ENCODE data around the gene TBX6. TPM values are rescaled to one million over a fixed set of nuclear protein-coding genes. Genes with fewer than 3 reads are reported as not detected.
"Not testable (repeated sequence)": the region's sequence is repeated elsewhere in the genome, so short reads cannot be mapped to it uniquely, and the experiment has no call there.

The TBX6 gene, protein sequence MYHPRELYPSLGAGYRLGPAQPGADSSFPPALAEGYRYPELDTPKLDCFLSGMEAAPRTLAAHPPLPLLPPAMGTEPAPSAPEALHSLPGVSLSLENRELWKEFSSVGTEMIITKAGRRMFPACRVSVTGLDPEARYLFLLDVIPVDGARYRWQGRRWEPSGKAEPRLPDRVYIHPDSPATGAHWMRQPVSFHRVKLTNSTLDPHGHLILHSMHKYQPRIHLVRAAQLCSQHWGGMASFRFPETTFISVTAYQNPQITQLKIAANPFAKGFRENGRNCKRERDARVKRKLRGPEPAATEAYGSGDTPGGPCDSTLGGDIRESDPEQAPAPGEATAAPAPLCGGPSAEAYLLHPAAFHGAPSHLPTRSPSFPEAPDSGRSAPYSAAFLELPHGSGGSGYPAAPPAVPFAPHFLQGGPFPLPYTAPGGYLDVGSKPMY
- total RNA-seq: 1 to 10 TPM; 2.7 to 3.0 TPM

DNA sequence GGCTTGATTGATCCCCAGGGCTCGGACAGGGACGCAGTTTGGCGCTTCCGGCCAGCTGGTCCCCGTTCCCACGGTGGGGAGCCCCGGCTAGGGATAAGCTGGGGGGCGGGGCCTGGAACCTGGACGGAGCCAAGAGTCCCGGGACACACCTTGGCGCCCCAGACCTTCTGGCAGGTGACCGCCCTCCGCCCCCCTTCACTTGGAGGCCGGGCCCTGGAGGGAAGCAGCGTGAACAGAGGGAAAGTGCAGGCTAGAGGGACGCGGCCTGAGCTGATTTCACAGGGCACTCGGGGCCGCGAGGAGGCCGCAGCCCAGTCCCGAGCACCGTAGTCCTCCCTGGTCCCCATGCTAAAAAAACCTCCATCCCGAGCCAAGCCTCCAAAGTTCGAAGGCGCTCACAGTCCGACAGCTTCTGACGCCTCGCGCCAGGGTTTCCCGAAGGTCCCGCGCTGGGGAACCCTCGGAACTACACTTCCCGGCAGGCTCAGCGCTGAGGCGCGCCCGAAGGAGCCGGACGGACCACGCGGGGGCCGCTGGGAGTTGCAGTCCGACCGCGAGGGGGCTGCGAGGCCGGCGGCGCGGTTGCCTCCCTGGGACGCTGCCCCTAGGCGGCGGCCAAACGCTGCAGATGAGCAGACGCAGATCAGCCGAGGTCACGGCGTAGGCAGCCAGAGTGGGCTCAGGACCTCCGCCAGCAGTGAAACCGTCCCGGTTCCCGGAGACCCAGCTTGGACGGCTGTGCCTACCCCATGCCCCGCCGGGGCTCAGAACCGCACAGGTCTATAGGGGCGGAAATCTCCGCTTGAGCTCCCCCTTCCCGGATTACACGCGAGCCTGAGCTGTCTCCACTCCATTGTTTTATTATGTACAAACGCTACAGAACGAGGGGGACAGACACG, at the start of gene TBX6:
TBX6 (minus strand) TSS at position 451 of the 899 bp plus-strand sequence. CDS start 731 bp downstream, outside the sequence.
- H3K27ac Mint-ChIP-seq: peak within 1 kb of the TSS; percentile 92
- intact Hi-C loops (cut with DNase I, micrococcal nuclease): loop anchor here (1.0 to 10.0 kb wide), 12 partner anchors 16 to 1267 kb away; partner anchors contain the start of genes PPP4C (in 2 of the 2), ALDOA (in 1 of the 2), ASPHD1 (in 1 of the 2) and ATXN2L (in 1 of the 2)
- H3K4me1 Mint-ChIP-seq: peaks cover 51% of the 10 kb centered on the region
- DNase-seq (peak; percentile 97), ATAC-seq (peak; percentile 83)
- peak within 1 kb of the TSS; percentile 84 for H3K4me3 Mint-ChIP-seq
- ChIA-PET POLR2A (interaction anchor here (0.6 to 2.3 kb wide), 8 partner anchors 15 to 474 kb away, joined by 3 to 10 read pairs (median 4); partner anchors contain the start of genes ALDOA, CORO1A, PPP4C and TBC1D10B), CTCF (interaction anchor here (0.5 to 3.8 kb wide), 37 partner anchors 10 to 606 kb away, joined by 3 to 31 read pairs (median 4); partner anchors contain the start of genes ALDOA, CD2BP2, CORO1A and GDPD3)
- no peaks in the 10 kb centered on the region for H3K27me3 Mint-ChIP-seq
- H3K36me3 Mint-ChIP-seq (ENCODE audit: low read depth): peaks cover 14% of the 10 kb centered on the region
- peaks cover under 1% of the 10 kb centered on the region for H3K9me3 Mint-ChIP-seq (ENCODE audit: low read depth)

DNA sequence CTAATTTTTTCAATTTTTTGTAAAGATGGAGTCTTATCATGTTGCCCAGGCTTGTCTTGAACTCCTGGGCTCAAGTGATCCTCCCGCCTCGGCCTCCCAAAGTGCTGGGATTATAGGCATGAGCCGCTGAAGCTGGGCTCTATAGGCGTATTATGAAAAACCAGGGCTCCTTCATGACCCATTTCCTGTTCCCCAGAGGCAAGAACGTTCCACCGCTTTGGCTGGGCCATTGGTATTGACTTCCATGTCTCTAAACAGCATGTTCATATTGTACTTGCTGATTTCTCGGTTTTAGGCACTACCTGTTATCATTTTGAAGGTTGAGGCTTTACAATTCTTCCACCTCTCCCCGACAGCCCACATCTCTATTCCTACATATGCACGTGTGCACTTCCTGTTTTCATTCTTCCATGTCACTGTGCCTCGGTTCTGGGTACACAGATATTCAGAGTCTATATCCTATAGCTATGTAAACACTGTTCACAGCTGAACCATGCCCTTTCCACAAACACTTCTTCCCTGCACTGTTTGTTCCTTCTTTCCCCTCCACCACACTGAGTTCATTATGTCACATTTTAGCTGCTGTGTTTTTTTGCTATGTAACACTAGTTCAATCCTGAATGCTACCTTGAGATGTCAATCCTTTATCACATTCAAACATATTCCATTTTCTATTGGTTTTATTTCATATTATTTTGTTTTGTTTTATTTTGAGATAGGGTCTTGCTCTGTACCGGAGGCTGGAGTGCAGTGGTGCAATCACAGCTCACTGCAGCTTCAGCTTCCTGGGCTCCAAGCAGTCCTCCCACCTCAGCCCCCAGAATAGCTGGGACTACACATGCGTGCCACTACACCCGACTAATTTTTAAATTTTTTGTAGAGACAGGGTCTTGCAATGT, 48.1 kb upstream of the TBX6 start:
- Mint-ChIP-seq H3K9me3 (ENCODE audit: low read depth) (no peaks in the 10 kb centered on the region), H3K36me3 (ENCODE audit: low read depth) (no peaks in the 10 kb centered on the region), H3K27ac (peak overlapping the region; percentile 57), H3K27me3 (no peaks in the 10 kb centered on the region), H3K4me3 (no peak overlapping the region), H3K4me1 (peaks cover 20% of the 10 kb centered on the region)
- intact Hi-C loops (cut with DNase I, micrococcal nuclease): no loop called here
- ATAC-seq: peak; percentile 20
- CTCF ChIA-PET: interaction anchor here (0.6 to 1.4 kb wide), 8 partner anchors 12 to 519 kb away, joined by 3 to 5 read pairs (median 4); no protein-coding TSS in a partner anchor
- peak; percentile 22 for DNase-seq
- POLR2A ChIA-PET: interaction anchor here (0.6 kb wide), 2 partner anchors 13 to 47 kb away, joined by 3 read pairs; no protein-coding TSS in a partner anchor

DNA sequence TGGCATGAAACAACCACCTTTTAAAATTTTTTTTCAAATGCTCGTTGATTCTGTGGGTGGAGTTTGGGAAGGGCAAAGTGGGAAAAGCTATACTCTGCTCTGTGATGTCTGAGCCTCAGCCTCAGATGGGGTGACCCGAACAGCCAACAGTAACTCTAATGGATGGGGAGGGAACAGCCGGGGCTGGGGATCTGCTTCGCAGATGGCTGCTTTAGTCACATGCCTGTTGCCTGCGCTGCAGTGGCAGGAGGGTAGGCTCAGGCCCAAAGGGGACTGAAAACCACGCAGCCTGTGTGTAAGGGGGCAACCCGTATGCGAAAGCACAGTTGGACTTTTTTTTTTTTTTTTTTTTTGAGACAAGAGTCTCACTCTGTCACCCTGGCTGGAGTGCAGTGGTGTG, 46.2 kb upstream of the TBX6 start:
- intact Hi-C loops (cut with DNase I, micrococcal nuclease): loop anchor here in 1 of 2 experiments (1.0 kb wide), 1 partner anchor 9 kb away; no protein-coding TSS in a partner anchor
- H3K4me3 Mint-ChIP-seq: no peak overlapping the region
- ChIA-PET CTCF (interaction anchor here (0.6 kb wide), 1 partner anchor 35 kb away, joined by 3 read pairs; no protein-coding TSS in a partner anchor), POLR2A (no interaction called here)
- no peak overlapping the region for H3K27ac Mint-ChIP-seq
- no peak for DNase-seq
- no peak for ATAC-seq
- H3K4me1 Mint-ChIP-seq: peaks cover 14% of the 10 kb centered on the region
- H3K9me3 Mint-ChIP-seq (ENCODE audit: low read depth): no peaks in the 10 kb centered on the region
- H3K36me3 Mint-ChIP-seq (ENCODE audit: low read depth): no peaks in the 10 kb centered on the region
- H3K27me3 Mint-ChIP-seq: no peaks in the 10 kb centered on the region

DNA sequence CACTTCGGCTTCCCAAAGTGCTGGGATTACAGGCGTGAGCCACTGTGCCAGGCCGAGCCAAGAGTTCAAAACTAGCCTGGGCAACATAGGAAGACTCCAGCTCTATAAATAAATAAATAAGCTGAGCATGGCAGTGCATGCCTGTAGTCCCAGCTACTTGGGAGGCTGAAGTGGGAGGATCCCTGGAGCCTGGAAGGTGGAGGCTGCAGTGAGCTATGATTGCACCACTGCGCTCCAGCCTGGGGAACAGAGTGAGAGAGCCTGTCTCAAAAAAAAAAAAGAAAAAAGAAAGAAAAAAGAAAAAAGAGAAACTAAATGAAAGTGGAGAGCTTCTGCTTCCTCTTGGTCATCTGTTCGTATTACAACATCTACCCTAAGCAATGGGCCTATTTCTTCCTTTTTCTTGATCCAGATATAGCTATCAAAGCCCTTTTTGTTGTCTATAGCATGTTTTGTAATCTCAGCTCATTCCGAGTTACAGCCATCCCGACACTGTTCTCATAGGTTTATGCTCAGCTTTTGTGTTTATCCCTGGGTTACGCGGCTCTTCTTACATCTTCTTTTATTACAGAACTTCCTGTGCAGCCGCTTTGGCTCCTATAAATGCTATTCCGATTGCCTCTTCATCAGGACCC, 45.4 kb upstream of the TBX6 start:
- no peak overlapping the region for H3K4me3 Mint-ChIP-seq
- H3K27me3 Mint-ChIP-seq: no peaks in the 10 kb centered on the region
- CTCF ChIA-PET: interaction anchor here (0.6 to 0.8 kb wide), 2 partner anchors 35 to 40 kb away, joined by 3 read pairs; no protein-coding TSS in a partner anchor
- no peak for DNase-seq
- intact Hi-C loops (cut with DNase I, micrococcal nuclease): loop anchor here in 1 of 2 experiments (1.0 kb wide), 1 partner anchor 8 kb away; no protein-coding TSS in a partner anchor
- ATAC-seq: no peak
- peaks cover 12% of the 10 kb centered on the region for H3K4me1 Mint-ChIP-seq
- no peak overlapping the region for H3K27ac Mint-ChIP-seq
- no peaks in the 10 kb centered on the region for H3K9me3 Mint-ChIP-seq (ENCODE audit: low read depth)
- POLR2A ChIA-PET: no interaction called here
- H3K36me3 Mint-ChIP-seq (ENCODE audit: low read depth): no peaks in the 10 kb centered on the region

DNA sequence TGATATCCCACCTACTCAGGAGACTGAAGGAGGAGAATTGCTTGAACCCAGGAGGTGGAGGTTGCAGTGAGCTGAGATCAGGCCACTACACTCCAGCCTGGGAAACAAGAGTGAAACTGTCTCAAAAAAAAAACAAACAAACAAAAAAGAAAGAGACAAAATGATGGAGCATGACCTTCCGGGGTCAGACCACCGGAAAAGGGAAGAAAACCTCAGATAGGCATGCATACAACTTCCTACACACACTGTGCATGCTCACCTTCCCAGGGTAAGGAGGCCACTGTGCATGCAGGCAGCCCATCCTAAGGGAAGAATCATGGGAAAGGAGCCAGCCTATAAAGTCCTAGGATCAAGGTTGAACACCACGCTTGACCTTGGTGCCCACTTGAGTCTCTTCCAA, 40.9 kb upstream of the TBX6 start:
- DNase-seq (no peak), ATAC-seq (no peak)
- intact Hi-C loops (cut with DNase I, micrococcal nuclease): no loop called here
- POLR2A ChIA-PET: no interaction called here
- Mint-ChIP-seq H3K36me3 (ENCODE audit: low read depth) (no peaks in the 10 kb centered on the region), H3K27me3 (no peaks in the 10 kb centered on the region), H3K4me1 (no peaks in the 10 kb centered on the region), H3K4me3 (no peak overlapping the region), H3K9me3 (ENCODE audit: low read depth) (no peaks in the 10 kb centered on the region), H3K27ac (no peak overlapping the region)
- CTCF ChIA-PET: no interaction called here

DNA sequence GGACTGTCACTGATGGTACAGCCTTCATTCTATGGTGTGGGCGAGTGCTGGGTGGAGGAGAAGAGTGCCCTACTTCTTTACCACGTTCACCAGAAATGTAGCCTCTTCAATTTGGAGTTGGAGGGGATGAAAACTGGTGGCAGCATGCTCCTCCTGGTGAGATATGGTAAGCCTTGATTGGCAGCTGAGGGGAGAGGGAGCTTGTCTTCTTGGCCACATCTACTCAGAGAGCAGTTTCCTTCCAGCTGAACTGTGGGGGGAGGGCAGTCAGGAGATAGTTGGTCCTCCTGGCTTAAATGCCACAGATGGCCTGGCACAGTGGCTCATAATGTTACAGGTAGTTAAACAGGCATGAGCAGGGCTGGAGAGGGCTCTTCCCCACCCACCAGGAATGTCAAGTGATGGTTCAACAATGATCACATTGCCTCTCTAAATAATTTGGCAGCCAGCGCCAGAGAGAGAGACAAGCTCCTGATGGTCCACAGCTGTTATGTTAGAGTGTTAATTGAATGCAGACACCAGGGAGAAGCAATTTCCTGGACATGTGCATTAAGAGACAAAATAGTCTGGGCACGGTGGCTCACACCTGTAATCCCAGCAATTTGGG, 40.2 kb upstream of the TBX6 start:
- DNase-seq (no peak), ATAC-seq (no peak)
- Mint-ChIP-seq H3K36me3 (ENCODE audit: low read depth) (no peaks in the 10 kb centered on the region), H3K4me3 (no peak overlapping the region), H3K9me3 (ENCODE audit: low read depth) (no peaks in the 10 kb centered on the region), H3K27ac (no peak overlapping the region), H3K4me1 (no peaks in the 10 kb centered on the region), H3K27me3 (no peaks in the 10 kb centered on the region)
- CTCF ChIA-PET: no interaction called here
- intact Hi-C loops (cut with DNase I, micrococcal nuclease): no loop called here
- POLR2A ChIA-PET: no interaction called here

DNA sequence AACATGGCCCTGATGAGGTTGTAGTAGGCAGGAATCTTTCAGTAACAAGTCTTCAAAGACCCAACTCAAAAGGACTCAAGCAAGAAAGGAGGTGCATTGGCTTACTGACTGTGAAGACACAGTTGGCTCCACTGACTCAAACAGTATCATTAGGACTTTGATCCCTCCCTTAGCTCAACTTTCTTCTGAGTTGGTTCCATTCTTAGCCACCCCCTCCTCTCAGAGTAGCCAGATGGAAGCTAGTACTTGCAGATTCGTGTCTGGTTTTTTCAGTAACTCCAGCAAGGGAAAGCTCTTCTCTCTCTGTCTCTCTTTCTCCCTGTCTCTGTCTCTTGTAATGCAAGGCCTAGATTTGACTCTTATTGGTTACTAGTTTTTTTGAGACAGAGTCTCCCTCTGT, 36.3 kb upstream of the TBX6 start:
- intact Hi-C loops (cut with DNase I, micrococcal nuclease): loop anchor here in 1 of 2 experiments (10.0 kb wide), 1 partner anchor 487 kb away; the partner anchor contains the start of gene ZNF689
- no peak overlapping the region for H3K27ac Mint-ChIP-seq
- no peaks in the 10 kb centered on the region for H3K36me3 Mint-ChIP-seq (ENCODE audit: low read depth)
- peaks cover 7% of the 10 kb centered on the region for H3K4me1 Mint-ChIP-seq
- H3K27me3 Mint-ChIP-seq: no peaks in the 10 kb centered on the region
- CTCF ChIA-PET: interaction anchor here (0.7 kb wide), 1 partner anchor 12 kb away, joined by 4 read pairs; no protein-coding TSS in a partner anchor
- POLR2A ChIA-PET: no interaction called here
- ATAC-seq (no peak), DNase-seq (no peak)
- no peaks in the 10 kb centered on the region for H3K9me3 Mint-ChIP-seq (ENCODE audit: low read depth)
- H3K4me3 Mint-ChIP-seq: no peak overlapping the region

DNA sequence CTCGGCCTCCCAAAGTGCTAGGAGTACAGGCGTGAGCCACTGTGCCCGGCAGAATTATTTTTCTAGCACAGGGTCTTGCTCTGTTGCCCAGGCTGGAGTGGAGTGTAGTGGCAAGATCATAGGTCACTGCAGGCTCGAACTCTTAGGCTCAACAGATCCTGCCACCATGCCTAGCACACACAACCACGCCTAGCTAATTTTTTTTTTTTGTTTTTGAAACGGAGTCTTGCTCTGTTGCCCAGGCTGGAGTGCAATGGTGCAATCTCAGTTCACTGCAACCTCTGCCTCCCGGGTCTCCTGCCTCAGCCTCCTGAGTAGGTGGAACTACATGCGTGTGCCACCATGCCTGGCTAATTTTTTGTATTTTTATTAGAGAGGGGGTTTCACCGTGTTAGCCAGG, 34.0 kb upstream of the TBX6 start:
- H3K27me3 Mint-ChIP-seq; DNase-seq; H3K9me3 Mint-ChIP-seq (ENCODE audit: low read depth); ATAC-seq; POLR2A ChIA-PET; H3K4me3 Mint-ChIP-seq; H3K36me3 Mint-ChIP-seq (ENCODE audit: low read depth); H3K27ac Mint-ChIP-seq: not testable (repeated sequence)
- peaks cover 17% of the 10 kb centered on the region for H3K4me1 Mint-ChIP-seq
- CTCF ChIA-PET: interaction anchor here (1.9 kb wide), 1 partner anchor 14 kb away, joined by 11 read pairs; no protein-coding TSS in a partner anchor
- intact Hi-C loops (cut with DNase I, micrococcal nuclease): loop anchor here in 1 of 2 experiments (10.0 kb wide), 1 partner anchor 489 kb away; the partner anchor contains the start of gene ZNF689

DNA sequence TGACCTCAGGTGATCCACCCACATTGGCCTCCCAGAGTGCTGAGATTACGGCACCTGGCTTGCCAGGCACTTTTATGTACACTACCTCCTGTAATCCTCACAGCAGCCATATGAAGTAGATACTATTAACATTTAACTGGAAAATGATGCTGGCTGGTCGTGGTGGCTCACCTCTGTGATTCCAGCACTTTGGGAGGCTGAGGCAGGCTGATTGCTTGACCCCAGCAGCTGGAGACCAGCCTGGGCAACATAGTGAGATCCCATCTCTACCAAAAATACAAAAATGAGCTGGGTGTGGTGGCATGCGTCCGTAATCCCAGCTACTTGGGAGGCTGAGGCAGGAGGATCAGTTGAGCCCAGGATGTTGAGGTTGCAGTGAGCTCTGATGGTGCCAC, 33.3 kb upstream of the TBX6 start:
- Mint-ChIP-seq H3K9me3 (ENCODE audit: low read depth) (no peaks in the 10 kb centered on the region), H3K4me3 (no peak overlapping the region), H3K36me3 (ENCODE audit: low read depth) (no peaks in the 10 kb centered on the region), H3K27me3 (no peaks in the 10 kb centered on the region), H3K27ac (no peak overlapping the region), H3K4me1 (peaks cover 17% of the 10 kb centered on the region)
- POLR2A ChIA-PET: no interaction called here
- intact Hi-C loops (cut with DNase I, micrococcal nuclease): loop anchor here in 1 of 2 experiments (10.0 kb wide), 1 partner anchor 490 kb away; the partner anchor contains the start of gene ZNF689
- ATAC-seq (no peak), DNase-seq (no peak)
- CTCF ChIA-PET: interaction anchor here (1.9 kb wide), 1 partner anchor 13 kb away, joined by 11 read pairs; no protein-coding TSS in a partner anchor
